GM19467 (cell line): ENCODE measurements around the gene P2RX6.
"Not testable (repeated sequence)": the region's sequence is repeated elsewhere in the genome, so short reads cannot be mapped to it uniquely, and the experiment has no call there.

Source experiments
- ATAC-seq: cut with Tn5 transposase; IDR thresholded peaks from one replicate; pipeline ENCODE4 v1.9.1; 2021; ENCODE audit warnings: mild to moderate bottlenecking, moderate library complexity; ENCODE audit not compliant: unreplicated experiment

The P2RX6 gene

DNA sequence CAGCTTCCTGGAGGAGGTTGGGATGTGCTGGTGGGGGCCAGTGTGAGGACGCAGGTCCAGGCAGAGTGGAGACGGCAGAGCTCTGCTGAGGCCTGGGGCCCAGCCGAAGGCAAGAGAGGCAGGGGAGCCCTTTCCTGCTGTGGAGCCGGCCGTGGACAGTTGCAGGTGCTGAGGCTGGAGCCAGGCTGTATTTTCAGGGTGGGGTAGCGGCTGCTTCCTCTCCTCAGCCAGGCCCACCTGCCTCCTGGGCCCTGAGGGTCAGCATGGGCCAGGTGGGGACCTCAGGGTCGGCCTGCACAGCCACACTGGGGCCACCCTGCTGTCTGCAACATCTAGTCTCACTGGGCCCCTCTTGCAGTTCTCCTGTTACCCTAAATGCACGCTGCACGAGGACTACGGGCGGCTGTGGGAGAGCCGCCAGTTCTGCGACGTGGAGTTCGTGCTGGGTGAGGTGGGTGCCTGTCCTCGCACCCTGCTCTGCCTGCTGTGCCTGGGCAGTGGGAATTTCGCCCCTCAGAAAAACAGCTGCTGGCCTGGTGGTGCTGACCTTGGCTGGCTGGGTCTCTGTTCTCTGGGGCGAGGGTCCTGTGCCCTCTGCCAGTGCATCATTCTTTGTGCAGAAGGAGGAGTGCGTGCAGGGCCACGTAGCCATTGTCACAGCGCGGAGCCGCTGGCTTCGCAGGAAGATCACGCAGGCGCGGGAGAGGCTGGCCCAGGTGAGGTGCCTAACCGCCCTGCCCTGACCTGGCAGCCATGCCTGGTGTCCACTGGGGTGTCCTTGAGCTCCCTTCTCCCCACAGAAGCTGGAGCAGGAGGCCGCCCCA is 21.4 kb upstream of the P2RX6 start:
- no peak for ATAC-seq

DNA sequence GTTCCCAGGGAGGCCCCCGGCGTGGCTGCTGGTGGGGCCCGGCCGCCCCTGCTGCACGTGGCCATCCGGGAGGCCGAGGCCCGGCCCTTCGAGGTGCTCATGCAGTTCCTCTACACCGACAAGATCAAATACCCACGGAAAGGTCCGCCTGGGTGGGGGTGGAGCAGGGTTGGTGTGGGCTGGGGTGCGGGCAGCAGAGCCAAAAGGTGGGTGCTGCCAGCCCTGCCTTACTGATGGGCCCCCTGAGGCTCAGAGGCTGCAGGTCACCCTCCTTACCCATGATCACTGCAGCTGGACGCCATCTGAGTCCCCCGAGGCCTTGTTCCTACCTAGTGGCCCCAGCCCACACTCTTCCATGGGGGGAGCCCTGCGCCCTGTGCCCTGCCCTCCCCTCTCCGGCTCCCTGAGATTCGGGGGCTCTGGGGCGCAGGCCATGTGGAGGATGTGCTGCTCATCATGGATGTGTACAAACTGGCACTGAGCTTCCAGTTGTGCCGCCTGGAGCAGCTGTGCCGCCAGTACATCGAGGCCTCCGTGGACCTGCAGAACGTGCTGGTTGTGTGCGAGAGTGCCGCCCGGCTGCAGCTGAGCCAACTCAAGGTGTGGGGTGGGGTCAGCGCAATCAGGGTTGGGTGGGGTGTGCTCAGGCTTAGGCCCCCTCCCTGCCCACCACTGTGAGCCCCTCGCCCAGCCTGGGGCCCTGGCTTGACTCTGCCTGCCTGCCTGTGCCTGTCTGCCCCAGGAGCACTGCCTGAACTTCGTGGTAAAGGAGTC is 20.6 kb upstream of the P2RX6 start:
- no peak for ATAC-seq

DNA sequence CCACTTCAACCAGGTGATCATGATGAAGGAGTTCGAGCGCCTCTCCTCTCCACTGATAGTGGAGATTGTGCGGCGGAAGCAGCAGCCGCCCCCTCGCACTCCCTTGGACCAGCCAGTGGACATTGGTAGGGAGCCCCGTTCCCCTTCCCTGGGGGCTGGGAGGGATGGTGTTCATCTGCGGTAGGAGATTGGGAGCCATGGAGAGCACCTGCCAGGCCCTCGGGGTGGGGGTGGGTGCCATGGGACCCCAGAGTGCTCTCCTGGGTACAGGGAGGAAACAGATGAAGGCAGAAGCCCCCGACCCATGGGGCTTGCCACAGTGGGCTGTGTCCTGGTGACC is 20.1 kb upstream of the P2RX6 start:
- no peak for ATAC-seq

GRCh38 chr22:20995329-20996030 is 19.5 kb upstream of the P2RX6 start:
- no peak for ATAC-seq

DNA sequence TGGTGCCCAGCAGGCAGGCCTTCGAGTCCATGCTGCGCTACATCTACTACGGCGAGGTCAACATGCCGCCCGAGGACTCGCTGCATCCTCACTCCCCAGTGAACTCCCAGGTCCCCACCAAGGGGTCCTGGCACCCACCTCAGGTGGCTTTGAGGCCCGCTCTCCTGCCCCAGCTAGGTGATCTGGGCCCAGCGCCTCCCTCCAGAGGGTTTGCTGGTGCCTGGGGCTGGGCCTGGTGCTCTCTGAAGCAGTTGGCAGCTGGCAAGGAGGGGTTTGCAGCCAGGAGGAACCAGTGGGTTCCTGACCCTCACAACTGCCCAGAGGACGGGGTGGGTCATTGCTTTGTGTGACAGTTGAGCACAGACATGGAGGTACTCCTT is 18.9 kb upstream of the P2RX6 start:
- ATAC-seq = no peak

DNA sequence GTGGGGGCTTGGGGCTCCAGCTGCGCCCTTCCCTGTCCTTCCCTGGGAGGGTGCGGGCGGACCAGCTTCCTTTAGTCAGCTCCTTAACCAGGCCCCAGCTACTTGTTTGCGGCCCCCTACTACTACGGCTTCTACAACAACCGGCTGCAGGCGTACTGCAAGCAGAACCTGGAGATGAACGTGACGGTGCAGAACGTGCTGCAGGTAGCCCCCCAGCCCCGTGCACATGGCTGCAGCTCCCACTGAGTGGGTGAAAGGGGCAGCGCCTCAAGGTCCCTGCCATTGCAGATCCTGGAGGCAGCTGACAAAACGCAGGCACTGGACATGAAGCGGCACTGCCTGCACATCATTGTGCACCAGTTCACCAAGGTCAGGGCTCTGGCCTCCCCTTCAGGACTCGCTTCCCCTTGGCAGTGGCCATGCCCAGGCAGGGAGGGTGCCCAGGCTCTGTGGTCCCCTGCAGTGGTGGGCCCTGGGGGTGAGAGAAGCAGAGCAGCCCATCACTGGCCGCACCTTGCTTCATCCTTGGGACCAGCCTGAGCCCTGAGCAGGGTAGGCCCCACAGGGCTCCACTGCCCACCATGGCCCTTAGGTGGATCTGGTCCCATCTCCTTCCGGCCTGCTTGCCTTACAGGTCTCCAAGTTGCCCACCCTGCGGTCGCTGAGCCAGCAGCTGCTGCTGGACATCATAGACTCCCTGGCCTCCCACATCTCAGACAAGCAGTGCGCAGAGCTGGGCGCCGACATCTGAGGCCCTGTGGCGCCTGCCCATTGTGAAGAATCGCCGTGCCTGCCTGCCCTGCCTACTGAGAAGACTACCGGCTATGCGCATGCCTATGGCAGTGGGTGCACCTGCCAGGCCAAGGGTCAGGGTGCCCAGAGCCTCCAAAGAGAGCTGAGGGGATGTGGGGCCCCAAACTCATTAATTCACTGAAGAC is 18.1 kb upstream of the P2RX6 start:
- no peak for ATAC-seq

DNA sequence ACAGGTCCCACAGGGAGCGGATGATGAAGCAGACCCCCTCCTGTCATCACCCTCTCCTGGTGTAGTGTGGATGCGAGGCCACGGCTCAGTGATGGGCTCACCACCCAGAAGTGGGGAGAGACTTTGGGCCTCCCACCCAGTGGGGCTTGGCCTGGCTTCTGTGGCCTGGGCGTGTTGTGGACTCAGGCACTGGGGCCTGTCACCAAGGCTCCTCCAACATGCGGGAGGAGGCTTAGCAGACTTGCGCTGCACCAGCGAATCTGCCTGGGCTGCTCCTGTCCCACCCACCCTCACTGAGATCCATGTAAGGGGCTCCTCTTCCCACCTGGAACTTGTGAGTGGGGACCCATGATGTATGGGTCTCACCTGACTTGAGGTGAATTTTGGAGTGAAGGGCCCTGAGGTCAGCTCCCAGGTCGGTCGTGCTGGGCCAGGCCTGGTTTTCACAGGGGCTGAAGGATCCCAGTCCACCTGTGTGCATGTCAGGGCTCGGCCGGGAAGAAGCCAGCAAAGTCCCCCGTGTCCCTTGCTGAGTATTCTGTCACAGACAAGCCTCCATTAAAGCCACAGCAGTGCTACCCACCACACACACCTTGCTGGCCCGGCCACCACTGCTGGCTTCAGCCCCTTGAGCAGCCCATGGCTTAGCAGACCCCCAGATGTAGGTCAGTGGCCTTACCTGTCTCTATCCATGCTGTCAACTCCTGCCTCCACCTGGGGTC is 17.3 kb upstream of the P2RX6 start:
- no peak for ATAC-seq

GRCh38 chr22:20998411-20999336 is 16.3 kb upstream of the P2RX6 start:
- no peak for ATAC-seq

GRCh38 chr22:20999350-21000206 is 15.4 kb upstream of the P2RX6 start:
- ATAC-seq = no peak

- ATAC-seq = no peak
These were observed 14.6 kb upstream of the P2RX6 start for GRCh38 chr22:21000207-21000986.

DNA sequence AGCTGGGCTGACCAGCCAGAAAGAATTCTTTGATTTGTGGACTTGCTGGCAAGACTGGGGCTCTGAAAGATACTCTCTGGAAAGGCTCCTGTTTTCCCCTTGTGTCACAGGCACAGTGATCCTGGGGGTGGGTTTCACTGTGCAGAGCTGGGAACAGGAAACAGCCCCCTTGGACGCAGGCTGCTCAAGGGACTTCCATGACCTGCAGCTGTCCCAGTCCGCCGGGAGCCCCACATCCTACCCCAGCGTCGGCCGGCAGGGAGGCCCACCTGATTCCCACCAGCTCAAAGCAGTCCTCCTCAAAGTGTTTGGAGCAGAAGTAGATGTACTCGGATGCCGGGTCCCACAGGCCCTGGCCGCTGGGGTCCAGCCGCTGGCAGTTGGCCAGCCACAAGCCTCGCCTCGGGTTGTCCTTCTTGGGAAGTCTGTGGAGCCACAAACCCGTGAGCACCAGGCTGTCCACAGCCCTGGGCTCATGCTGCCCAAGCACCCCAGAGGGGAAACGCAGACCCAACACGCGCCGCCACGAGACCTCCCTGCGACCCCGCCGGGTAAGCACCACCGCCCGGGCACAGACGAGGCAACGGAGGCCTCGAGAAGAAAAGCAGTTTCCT is 13.9 kb upstream of the P2RX6 start:
- peak; percentile 4 for ATAC-seq

- ATAC-seq = peak; percentile 77
These were observed 13.2 kb upstream of the P2RX6 start, which contains the start of gene THAP7 for GRCh38 chr22:21001601-21002325. THAP7 (minus strand) TSS chr22:21002118; CDS start chr22:21001911, 207 bp downstream.

- no peak for ATAC-seq
These were observed 11.2 kb upstream of the P2RX6 start for GRCh38 chr22:21003782-21004181.

- ATAC-seq = not testable (repeated sequence)
These were observed 5.8 kb upstream of the P2RX6 start for GRCh38 chr22:21009208-21009607.

DNA sequence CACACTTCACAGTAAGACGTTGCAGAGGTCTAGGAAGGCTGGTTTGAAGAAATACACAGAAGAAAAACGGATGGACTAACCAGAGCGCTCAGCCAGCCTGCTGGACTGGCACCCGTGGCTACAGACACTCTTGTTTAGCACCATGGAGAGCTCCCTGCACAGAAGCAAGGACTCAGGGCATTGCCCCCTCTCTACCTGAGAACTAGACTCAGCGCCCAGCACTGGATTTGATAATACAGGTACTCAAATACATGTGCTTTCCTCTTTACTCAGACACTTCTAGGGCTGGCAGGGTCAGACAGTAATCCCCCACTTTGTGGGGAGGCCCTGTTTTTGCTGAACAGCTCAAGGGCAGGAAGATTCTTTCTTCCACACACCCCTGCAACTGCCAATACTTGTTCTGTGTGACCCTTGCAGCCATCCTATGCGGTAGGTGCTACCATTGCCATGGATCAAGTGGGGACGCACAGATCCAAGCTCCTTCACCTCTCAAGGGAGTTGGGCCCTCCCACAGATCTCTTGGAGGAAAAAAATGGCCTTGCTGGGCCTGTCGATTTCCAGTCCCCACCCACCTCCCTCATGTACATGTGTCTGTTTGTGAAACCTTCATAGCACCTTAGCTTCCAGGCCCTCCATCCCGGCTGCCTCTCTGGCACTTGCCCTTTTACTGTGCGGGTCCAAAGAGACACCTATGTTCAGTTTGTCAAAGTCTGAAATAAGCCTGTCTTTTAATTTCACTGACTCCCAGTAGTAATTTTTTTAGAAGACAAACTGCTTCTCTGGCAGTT is 5.1 kb upstream of the P2RX6 start:
- ATAC-seq = no peak
